AG09319 (cell line): ENCODE measurements around the gene INSRR.

Source experiments
- DNase-seq: peaks from one replicate; pipeline ENCODE4 v3.0.0-alpha.2; 2010; ENCODE audit warnings: low read depth; ENCODE audit errors: extremely low read depth
- TF ChIP-seq, protein P1 (sequence below): IDR thresholded peaks from 2 replicates; pipeline ENCODE4 v1.5.1; 2011; ENCODE audit warnings: low read depth, mild to moderate bottlenecking, inconsistent platforms, low read length, moderate library complexity

The INSRR gene

GRCh38 chr1:156839426-156840109 lies 19.3 kb downstream of the INSRR start:
- DNase-seq, result no peak
- TF ChIP-seq, protein P1, sequence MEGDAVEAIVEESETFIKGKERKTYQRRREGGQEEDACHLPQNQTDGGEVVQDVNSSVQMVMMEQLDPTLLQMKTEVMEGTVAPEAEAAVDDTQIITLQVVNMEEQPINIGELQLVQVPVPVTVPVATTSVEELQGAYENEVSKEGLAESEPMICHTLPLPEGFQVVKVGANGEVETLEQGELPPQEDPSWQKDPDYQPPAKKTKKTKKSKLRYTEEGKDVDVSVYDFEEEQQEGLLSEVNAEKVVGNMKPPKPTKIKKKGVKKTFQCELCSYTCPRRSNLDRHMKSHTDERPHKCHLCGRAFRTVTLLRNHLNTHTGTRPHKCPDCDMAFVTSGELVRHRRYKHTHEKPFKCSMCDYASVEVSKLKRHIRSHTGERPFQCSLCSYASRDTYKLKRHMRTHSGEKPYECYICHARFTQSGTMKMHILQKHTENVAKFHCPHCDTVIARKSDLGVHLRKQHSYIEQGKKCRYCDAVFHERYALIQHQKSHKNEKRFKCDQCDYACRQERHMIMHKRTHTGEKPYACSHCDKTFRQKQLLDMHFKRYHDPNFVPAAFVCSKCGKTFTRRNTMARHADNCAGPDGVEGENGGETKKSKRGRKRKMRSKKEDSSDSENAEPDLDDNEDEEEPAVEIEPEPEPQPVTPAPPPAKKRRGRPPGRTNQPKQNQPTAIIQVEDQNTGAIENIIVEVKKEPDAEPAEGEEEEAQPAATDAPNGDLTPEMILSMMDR, result no peak

GRCh38 chr1:156838972-156839371 lies 19.9 kb downstream of the INSRR start:
- no peak for DNase-seq

GRCh38 chr1:156836892-156837291 lies 22.0 kb downstream of the INSRR start:
- TF ChIP-seq, protein P1, result no peak
- DNase-seq, result no peak

More at GRCh38 chr1:156838972-156839371, 19.9 kb downstream of the INSRR start:
- TF ChIP-seq, protein P1, result peak; percentile 94

DNA sequence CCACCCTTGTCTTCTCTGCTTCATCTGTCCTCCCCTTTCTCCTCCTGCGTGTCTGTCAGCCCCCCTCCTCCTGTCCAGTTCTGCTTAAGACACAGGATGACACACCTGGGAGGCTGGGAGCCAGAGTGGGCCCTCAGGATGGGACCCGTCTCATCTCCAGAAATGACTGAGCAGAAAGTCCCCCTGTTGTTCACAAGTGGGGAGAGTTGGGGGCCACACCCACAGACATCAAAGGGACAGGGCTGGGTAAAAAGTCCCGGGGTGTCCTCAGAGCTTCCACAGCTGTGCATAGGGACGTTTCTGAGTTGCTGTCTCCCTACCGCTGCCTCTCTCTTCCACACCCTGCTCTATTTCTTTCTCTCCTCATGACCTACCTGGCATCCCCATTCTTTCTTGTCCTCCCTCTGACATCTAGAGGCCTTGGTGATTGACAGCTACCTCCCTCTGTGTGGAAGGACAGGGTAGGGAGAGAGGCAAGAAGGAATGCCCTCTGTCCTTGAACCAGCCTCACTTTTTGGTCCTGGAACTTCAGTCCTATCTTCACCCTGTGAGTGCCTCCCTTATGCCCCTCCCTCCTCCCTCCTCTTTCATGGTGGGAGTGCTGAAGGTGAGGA lies 22.8 kb downstream of the INSRR start:
- no peak for DNase-seq
- TF ChIP-seq, protein P1, result no peak

- TF ChIP-seq, protein P1, result no peak
- no peak for DNase-seq
These were observed 24.6 kb downstream of the INSRR start for GRCh38 chr1:156834322-156834721.

- TF ChIP-seq, protein P1, result no peak
- DNase-seq, result no peak
These were observed 25.3 kb downstream of the INSRR start for GRCh38 chr1:156833603-156834002.

DNA sequence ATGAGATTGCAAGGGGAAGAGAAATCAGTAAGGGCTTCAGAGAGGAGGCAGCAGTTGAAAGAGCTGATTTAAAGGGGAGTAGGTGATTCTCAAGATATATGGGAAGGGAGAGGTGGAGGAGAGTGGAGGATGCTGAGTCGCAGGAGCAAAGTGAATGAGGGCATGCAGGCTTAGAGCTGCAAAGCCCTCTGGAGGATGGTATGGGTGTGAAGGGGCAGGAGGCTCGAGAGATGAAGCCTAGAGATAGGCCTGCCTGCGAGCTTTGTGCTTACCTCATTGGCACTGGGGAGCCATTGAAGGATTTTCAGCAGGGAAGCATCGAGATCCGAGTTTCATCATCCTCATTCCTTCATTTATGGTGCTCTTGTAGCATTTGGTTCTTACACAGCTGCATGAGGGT lies 26.5 kb downstream of the INSRR start:
- TF ChIP-seq, protein P1, result no peak; the same call in 1 of the 2 replicates

More for the DNA sequence above, 26.5 kb downstream of the INSRR start:
- DNase-seq, result no peak
